HepG2 (cell line): ENCODE results near the gene CISD3. TPM values are rescaled to one million over a fixed set of nuclear protein-coding genes. Genes with fewer than 3 reads are reported as not detected.

Experiments
- ATAC-seq: fragments of 200-7000 bp; cut with Tn5 transposase; 3 replicates; pipeline ENCODE4 v1.9.1; 2020; ENCODE audit warnings: mild to moderate bottlenecking, moderate library complexity
- BruUV-seq: library from RNA; stranded (reverse); fragments of 400-500 nt; replicated peaks from 2 replicates; lab custom pipeline; 2021; lab: Mats Ljungman, UMichigan
- CTCF ChIA-PET: fragments of 300-600 bp; formaldehyde crosslinking; extraction: SDS; loops from one replicate; lab custom pipeline; 2021; ENCODE audit warnings: low total read pairs, inconsistent platforms, low intra/inter-chr PET ratio; lab: Yijun Ruan, JAX
- POLR2A ChIA-PET: fragments of 350-600 bp; sonication (Branson Sonifier 250); formaldehyde crosslinking; loops from one replicate; lab custom pipeline; 2020; ENCODE audit warnings: antibody characterized with exemption, inconsistent platforms; lab: Yijun Ruan, JAX
- DNase-seq: peaks from one replicate; pipeline ENCODE4 v3.0.0-alpha.2; 2015; ENCODE audit warnings: low spot score
- FAIRE-seq: peaks from 3 replicates; lab custom pipeline; 2011; peaks lifted over from hg19 to GRCh38; lab: Jason Lieb, UNC
- H2AFZ ChIP-seq: one replicate; pipeline ENCODE4 v1.6.1; 2011; ENCODE audit warnings: low read length, inconsistent platforms
- H3K27ac ChIP-seq: fragments of 300-600 bp; 3 replicates; pipeline ENCODE4 v1.8.0; 2011; ENCODE audit warnings: mixed run types, mild to moderate bottlenecking, mixed read lengths, low read length, inconsistent platforms; ENCODE audit not compliant: insufficient read depth; ENCODE audit errors: extremely low read length
- H3K27me3 ChIP-seq, 2 experiments: fragments of 200-600 bp in 1 of 2; 2 replicates in 1 of 2; 3 replicates in 1 of 2; pipeline versions ENCODE4 v1.6.0 to v1.8.0; 2011; ENCODE audit warnings: low read length in 2 of 2, mild to moderate bottlenecking in 2 of 2, moderate library complexity in 2 of 2, inconsistent platforms in 1 of 2; ENCODE audit not compliant: insufficient read depth in 2 of 2, control insufficient read depth in 1 of 2
- H3K36me3 ChIP-seq, 2 experiments: fragments of 200-600 bp in 1 of 2; replicated peaks in 1 of 2; 2 replicates in 1 of 2; 3 replicates in 1 of 2; pipeline versions ENCODE4 v1.5.1 to v1.8.0; 2011; ENCODE audit warnings: low read length in 2 of 2, inconsistent platforms in 1 of 2; ENCODE audit not compliant: insufficient read depth in 2 of 2, control insufficient read depth in 1 of 2
- H3K4me1 ChIP-seq: 2 replicates; pipeline ENCODE4 v1.5.1; 2012; ENCODE audit warnings: low read length, inconsistent platforms; ENCODE audit not compliant: insufficient read depth
- H3K4me2 ChIP-seq: 2 replicates; pipeline ENCODE4 v1.6.0; 2011; ENCODE audit warnings: low read depth, low read length, inconsistent platforms
- H3K4me3 ChIP-seq, 3 experiments: fragments of 200-600 bp in 1 of 3; sonication (generic), shearing (Covaris generic) in 1 of 3; replicated peaks in 1 of 3; 2 replicates each; pipeline ENCODE4 v1.5.1; 2011 to 2016; ENCODE audit warnings: low read length in 3 of 3, inconsistent platforms in 2 of 3, low read depth in 2 of 3, mild to moderate bottlenecking in 2 of 3, control low read depth in 1 of 3, mixed read lengths in 1 of 3; ENCODE audit not compliant: insufficient read depth in 1 of 3
- H3K79me2 ChIP-seq: one replicate; pipeline ENCODE4 v1.6.1; 2011; ENCODE audit warnings: low read length, inconsistent platforms; ENCODE audit not compliant: insufficient read depth
- H3K9ac ChIP-seq: 2 replicates; pipeline ENCODE4 v1.6.0; 2011; ENCODE audit warnings: mild to moderate bottlenecking, low read depth, low read length, inconsistent platforms; ENCODE audit not compliant: insufficient read depth
- H3K9me3 ChIP-seq: 2 replicates; pipeline ENCODE4 v1.5.1; 2012; ENCODE audit warnings: mild to moderate bottlenecking, low read length
- H4K20me1 ChIP-seq: 2 replicates; pipeline ENCODE4 v1.6.0; 2011; ENCODE audit warnings: inconsistent platforms, mild to moderate bottlenecking, low read length, moderate library complexity; ENCODE audit not compliant: insufficient read depth
- AGO2 ChIP-seq: fragments of 200-400 bp; formaldehyde crosslinking; optimal IDR thresholded peaks from 2 replicates; pipeline ENCODE3; 2017; ENCODE audit warnings: mild to moderate bottlenecking, low read depth, low read length, moderate library complexity
- HNRNPL ChIP-seq: fragments of 200-400 bp; formaldehyde crosslinking; IDR thresholded peaks from 2 replicates; pipeline ENCODE4 v1.6.1; 2017; ENCODE audit warnings: mild to moderate bottlenecking, low read depth, low read length
- IRX3 ChIP-seq: sonication (generic); formaldehyde crosslinking; IDR thresholded peaks from 2 replicates; pipeline ENCODE4 v1.8.1; 2023; ENCODE audit warnings: mild to moderate bottlenecking, low read depth, missing genetic modification reagents, borderline replicate concordance
- MXD4 ChIP-seq: IDR thresholded peaks from 2 replicates; pipeline ENCODE4 v1.6.1; 2016; ENCODE audit warnings: mild to moderate bottlenecking, missing biosample characterization, missing genetic modification reagents
- NFATC3 ChIP-seq: sonication (generic); formaldehyde crosslinking; IDR thresholded peaks from 2 replicates; pipeline ENCODE4 v1.5.1; 2020; ENCODE audit warnings: mild to moderate bottlenecking, missing genetic modification reagents
- POLR2A ChIP-seq, 2 experiments: IDR thresholded peaks; 2 replicates each; pipeline ENCODE4 v1.6.1; 2011; ENCODE audit warnings: low read depth in 2 of 2, low read length in 2 of 2, mild to moderate bottlenecking in 1 of 2, moderate library complexity in 1 of 2; ENCODE audit not compliant: insufficient read depth in 1 of 2
- RBFOX2 ChIP-seq: fragments of 200-400 bp; formaldehyde crosslinking; IDR thresholded peaks from 2 replicates; pipeline ENCODE4 v1.6.1; 2017; ENCODE audit warnings: low read depth, mild to moderate bottlenecking, low read length
- RBM22 ChIP-seq: fragments of 200-400 bp; formaldehyde crosslinking; optimal IDR thresholded peaks from 2 replicates; pipeline ENCODE3; 2017; ENCODE audit warnings: mild to moderate bottlenecking, low read length, moderate library complexity
- ZNF598 ChIP-seq: sonication (generic); formaldehyde crosslinking; IDR thresholded peaks from 2 replicates; pipeline ENCODE4 v1.5.1; 2020; ENCODE audit warnings: mild to moderate bottlenecking, missing genetic modification reagents, borderline replicate concordance
- WGBS: methylation state at CpG from one replicate; pipeline ENCODE4 v1.1.6; 2017; ENCODE audit warnings: low lambda C conversion rate; 5-methylcytosine and 5-hydroxymethylcytosine counted together
- in situ Hi-C: cut with HindIII; loops from 2 replicates; pipeline ENCODE4 v1.10.0; 2017; ENCODE audit warnings: low pct_unique_long_range_greater_than_20kb; ENCODE audit not compliant: extremely low pct_ligation_motif_present
- intact Hi-C: fragments of 100-400 bp; cut with micrococcal nuclease; formaldehyde crosslinking; loops from one replicate; pipeline ENCODE4 v1.10.0; 2022; ENCODE audit not compliant: unreplicated experiment
- polyA plus RNA-seq, 8 experiments: library from polyadenylated mRNA; depleted of rRNA in 3 of 8; stranded (reverse) in 7 of 8; unstranded in 1 of 8; fragments of >200 nt; fragmentation: Illumina TruSeq in 4 of 8; extraction: Trizol in 4 of 8; gene quantifications; 2 replicates each; pipeline versions ENCODE4 v1.2.1 to v1.2.3, GENCODE V29; 2011 to 2016; ENCODE audit warnings: low read depth in 4 of 8, missing spikeins in 1 of 8, mixed read lengths in 1 of 8; ENCODE audit not compliant: insufficient read depth in 1 of 8
- total RNA-seq, 5 experiments: library from RNA; depleted of rRNA; stranded (reverse); fragments of >200 nt; fragmentation: Illumina TruSeq; extraction: Trizol; gene quantifications; 2 replicates each; pipeline ENCODE4 v1.2.3, GENCODE V29; 2016; ENCODE audit warnings: low read depth in 1 of 5

The CISD3 gene
- total and polyA plus RNA-seq, 2 of the 13 experiments (the other 11 are each of a cell fraction or from before 2014, with no cell fraction given): 30.0 to 34.1 TPM

DNA sequence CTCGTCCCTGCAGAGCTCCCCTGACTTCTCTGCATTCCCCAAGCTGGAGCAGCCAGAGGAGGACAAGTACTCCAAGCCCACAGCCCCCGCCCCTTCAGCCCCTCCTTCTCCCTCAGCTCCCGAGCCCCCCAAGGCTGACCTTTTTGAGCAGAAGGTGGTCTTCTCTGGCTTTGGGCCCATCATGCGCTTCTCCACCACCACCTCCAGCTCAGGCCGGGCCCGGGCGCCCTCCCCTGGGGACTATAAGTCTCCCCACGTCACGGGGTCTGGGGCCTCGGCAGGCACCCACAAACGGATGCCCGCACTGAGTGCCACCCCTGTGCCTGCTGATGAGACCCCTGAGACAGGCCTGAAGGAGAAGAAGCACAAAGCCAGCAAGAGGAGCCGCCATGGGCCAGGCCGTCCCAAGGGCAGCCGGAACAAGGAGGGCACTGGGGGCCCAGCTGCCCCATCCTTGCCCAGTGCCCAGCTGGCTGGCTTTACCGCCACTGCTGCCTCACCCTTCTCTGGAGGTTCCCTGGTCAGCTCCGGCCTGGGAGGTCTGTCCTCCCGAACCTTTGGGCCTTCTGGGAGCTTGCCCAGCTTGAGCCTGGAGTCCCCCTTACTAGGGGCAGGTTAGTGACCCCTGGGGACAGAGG, 13.7 kb upstream of the CISD3 start:
- CTCF ChIA-PET: no interaction called here
- in situ Hi-C loops: no loop called here
- Histone ChIP-seq H3K27ac (no peak overlapping the region), H3K27me3 (no peaks in the 10 kb centered on the region), H3K4me1 (peaks cover 29% of the 10 kb centered on the region), H2AFZ (no peak overlapping the region), H3K79me2 (no peaks in the 10 kb centered on the region), H3K36me3 (peaks cover 51 to 87% of the 10 kb centered on the region in 2 experiments), H3K4me3 (no peak overlapping the region), H3K4me2 (no peak overlapping the region), H4K20me1 (no peaks in the 10 kb centered on the region)
- FAIRE-seq: no peak
- intact Hi-C loops: no loop called here
- TF ChIP-seq POLR2A (IDR thresholded peaks at IDR 0.05; ENCODE audit: insufficient read depth in 1 of 2, low read depth in 2 of 2, low read length in 2 of 2) (0 out of 4 replicates have a peak, but pooled peaks have one; percentile 7 to 20), ZNF598 (CRISPR knock-in tag) (peak; percentile 46; the same call in 1 of the 2 replicates), IRX3 (CRISPR knock-in tag) (no peak), RBFOX2 (peak; percentile 60), RBM22 (peak; percentile 17), AGO2 (peak; percentile 93), MXD4 (CRISPR knock-in tag) (no peak), HNRNPL (0 out of 2 replicates have a peak, but pooled peaks have one; percentile 66), NFATC3 (CRISPR knock-in tag) (0 out of 2 replicates have a peak, but pooled peaks have one; percentile 29)
- TF ChIP-seq, all 625 proteins: peak for 7
- POLR2A ChIA-PET: interaction anchor here (1.0 to 7.0 kb wide), 7 partner anchors 12 to 103 kb away, joined by 3 to 92 read pairs (median 5); partner anchors contain the start of genes EPOP and MLLT6
- 96% methylated on average over 16 of the region's 18 CpGs for WGBS
- no peak overlapping the region for H3K9ac ChIP-seq
- BruUV-seq: no TSS peak
- ATAC-seq: no peak
- no peaks in the 10 kb centered on the region for H3K9me3 ChIP-seq
- DNase-seq: no peak
